HepG2 (cell line): Measurements from ENCODE around the gene CDHR3.

ENCODE experiments used
- EZH2 ChIP-seq: conservative IDR thresholded peaks from 2 replicates; pipeline ENCODE4 v1.6.1; 2012; ENCODE audit warnings: mild to moderate bottlenecking, low read depth, low read length, moderate library complexity
- HNF4G ChIP-seq, 2 experiments: sonication (generic) in 1 of 2; formaldehyde crosslinking in 1 of 2; IDR thresholded peaks; 2 replicates each; pipeline versions ENCODE4 v1.4.0 to v1.6.1; 2011 to 2020; ENCODE audit warnings: borderline replicate concordance in 2 of 2, low read depth in 2 of 2, mild to moderate bottlenecking in 2 of 2, low read length in 1 of 2, missing genetic modification reagents in 1 of 2, moderate library complexity in 1 of 2
- HOXA7 ChIP-seq: sonication (generic); formaldehyde crosslinking; IDR thresholded peaks from 2 replicates; pipeline ENCODE4 v1.8.1; 2022; ENCODE audit warnings: mild to moderate bottlenecking, missing genetic modification reagents, moderate library complexity
- KMT2B ChIP-seq: IDR thresholded peaks from 2 replicates; pipeline ENCODE4 v1.6.1; 2016; ENCODE audit warnings: missing genetic modification reagents, missing compliant biosample characterization
- SP4 ChIP-seq: sonication (generic); formaldehyde crosslinking; IDR thresholded peaks from 2 replicates; pipeline ENCODE4 v1.8.1; 2023; ENCODE audit warnings: mild to moderate bottlenecking, missing genetic modification reagents
- TCF7L2 ChIP-seq: IDR thresholded peaks from 2 replicates; pipeline ENCODE4 v1.6.1; 2011; ENCODE audit warnings: mild to moderate bottlenecking, low read depth, low read length, moderate library complexity
- ZNF230 ChIP-seq: sonication (generic); formaldehyde crosslinking; IDR thresholded peaks from 2 replicates; pipeline ENCODE4 v1.4.0; 2020; ENCODE audit warnings: mild to moderate bottlenecking, missing genetic modification reagents
- ZNF780A ChIP-seq: sonication (generic); formaldehyde crosslinking; IDR thresholded peaks from 2 replicates; pipeline ENCODE4 v1.8.0; 2022; ENCODE audit warnings: mild to moderate bottlenecking, missing genetic modification reagents, moderate library complexity

GRCh38 chr7:105935250-105935649 is 27.8 kb upstream of the CDHR3 start:
- TF ChIP-seq KMT2B (no peak), ZNF780A (no peak), EZH2 (no peak), HNF4G (IDR thresholded peaks at IDR 0.05; ENCODE audit: borderline replicate concordance, low read depth, low read length) (no peak), HNF4G (CRISPR knock-in tag; IDR thresholded peaks at IDR 0.05; ENCODE audit: borderline replicate concordance, low read depth) (no peak), TCF7L2 (no peak), HOXA7 (CRISPR knock-in tag) (no peak), ZNF230 (CRISPR knock-in tag) (no peak), SP4 (CRISPR knock-in tag) (no peak)
